Liver (tissue), 9 donors: ENCODE results near the gene CAP2. TPM values are rescaled to one million over a fixed set of nuclear protein-coding genes. Genes with fewer than 3 reads are reported as not detected.

Experiments
- DNase-seq: peaks from one replicate; pipeline ENCODE4 v3.0.0-alpha.2; 2017; ENCODE audit warnings: low spot score
- H3K27ac ChIP-seq, 2 donors: one replicate each; pipeline ENCODE4 v1.7.0; 2013; ENCODE audit warnings: inconsistent platforms in 2 of 2, low read length in 2 of 2, control low read depth in 1 of 2, low read depth in 1 of 2, mild to moderate bottlenecking in 1 of 2
- H3K27me3 ChIP-seq, 4 donors: one replicate each; pipeline versions ENCODE4 v1.6.1 to v1.7.0; 2013; ENCODE audit warnings: low read length in 3 of 4, inconsistent platforms in 1 of 4, mild to moderate bottlenecking in 1 of 4, moderate library complexity in 1 of 4; ENCODE audit not compliant: control insufficient read depth in 4 of 4, insufficient read depth in 4 of 4
- H3K36me3 ChIP-seq, 4 donors: one replicate each; pipeline versions ENCODE4 v1.6.1 to v1.7.0; 2013; ENCODE audit warnings: low read length in 3 of 4, mild to moderate bottlenecking in 3 of 4, low read depth in 1 of 4, moderate library complexity in 1 of 4; ENCODE audit not compliant: control insufficient read depth in 4 of 4, insufficient read depth in 3 of 4
- H3K4me1 ChIP-seq, 4 donors: one replicate each; pipeline versions ENCODE4 v1.6.1 to v1.7.0; 2013; ENCODE audit warnings: low read length in 3 of 4, mild to moderate bottlenecking in 3 of 4, moderate library complexity in 1 of 4; ENCODE audit not compliant: control insufficient read depth in 4 of 4, insufficient read depth in 4 of 4
- H3K4me3 ChIP-seq, 3 donors: one replicate each; pipeline versions ENCODE4 v1.6.1 to v1.7.0; 2013; ENCODE audit warnings: low read length in 3 of 3, control low read depth in 1 of 3, low read depth in 1 of 3, mild to moderate bottlenecking in 1 of 3
- H3K9ac ChIP-seq, 2 donors: one replicate each; pipeline ENCODE4 v1.7.0; 2013; ENCODE audit warnings: low read length in 2 of 2, mild to moderate bottlenecking in 2 of 2, moderate library complexity in 2 of 2, control low read depth in 1 of 2, low read depth in 1 of 2
- H3K9me3 ChIP-seq, 4 donors: one replicate each; pipeline versions ENCODE4 v1.6.1 to v1.7.0; 2013; ENCODE audit warnings: low read length in 3 of 4; ENCODE audit not compliant: control insufficient read depth in 4 of 4
- ATF3 ChIP-seq: IDR thresholded peaks from 2 replicates; pipeline ENCODE4 v1.6.1; 2016; ENCODE audit warnings: antibody characterized with exemption
- CTCF ChIP-seq: fragments of 150-350 bp; IDR thresholded peaks from 2 replicates; pipeline ENCODE4 v1.5.1; 2017; ENCODE audit warnings: improper control_type of control experiment, low read depth, low read length; ENCODE audit not compliant: missing input control
- EGR1 ChIP-seq, 2 donors: IDR thresholded peaks; 2 replicates each; pipeline ENCODE4 v1.6.1; 2016 to 2018; ENCODE audit warnings: antibody characterized with exemption in 2 of 2, low read depth in 2 of 2
- FOXA1 ChIP-seq: IDR thresholded peaks from 2 replicates; pipeline ENCODE4 v1.6.1; 2016; ENCODE audit warnings: antibody characterized with exemption
- FOXA2 ChIP-seq: IDR thresholded peaks from 2 replicates; pipeline ENCODE4 v1.6.1; 2016; ENCODE audit warnings: antibody characterized with exemption
- GABPA ChIP-seq, 2 donors: IDR thresholded peaks in 1 of 2; conservative IDR thresholded peaks in 1 of 2; 2 replicates each; pipeline ENCODE4 v1.6.1; 2016; ENCODE audit warnings: antibody characterized with exemption in 2 of 2, mild to moderate bottlenecking in 1 of 2, moderate library complexity in 1 of 2
- HNF4A ChIP-seq, 2 donors: conservative IDR thresholded peaks; 2 replicates each; pipeline ENCODE4 v1.6.1; 2016; ENCODE audit warnings: antibody characterized with exemption in 2 of 2, mild to moderate bottlenecking in 2 of 2
- HNF4G ChIP-seq: IDR thresholded peaks from 2 replicates; pipeline ENCODE4 v1.6.1; 2016; ENCODE audit warnings: antibody characterized with exemption
- JUND ChIP-seq, 2 donors: IDR thresholded peaks; 2 replicates each; pipeline ENCODE4 v1.6.1; 2016; ENCODE audit warnings: antibody characterized with exemption in 2 of 2
- MAX ChIP-seq: IDR thresholded peaks from 2 replicates; pipeline ENCODE4 v1.6.1; 2016; ENCODE audit warnings: antibody characterized with exemption
- NR2F2 ChIP-seq: IDR thresholded peaks from 2 replicates; pipeline ENCODE4 v1.6.1; 2016; ENCODE audit warnings: antibody characterized with exemption
- RAD21 ChIP-seq, 2 donors: IDR thresholded peaks; 2 replicates each; pipeline ENCODE4 v1.6.1; 2016; ENCODE audit warnings: antibody characterized with exemption in 2 of 2, mild to moderate bottlenecking in 2 of 2
- REST ChIP-seq: IDR thresholded peaks from 2 replicates; pipeline ENCODE4 v1.6.1; 2016; ENCODE audit warnings: antibody characterized with exemption, mild to moderate bottlenecking
- RXRA ChIP-seq, 2 donors: IDR thresholded peaks; 2 replicates each; pipeline ENCODE4 v1.6.1; 2017 to 2018; ENCODE audit warnings: antibody characterized with exemption in 2 of 2, mild to moderate bottlenecking in 1 of 2
- SP1 ChIP-seq: IDR thresholded peaks from 2 replicates; pipeline ENCODE4 v1.6.1; 2018; ENCODE audit warnings: antibody characterized with exemption, mild to moderate bottlenecking
- TAF1 ChIP-seq: conservative IDR thresholded peaks from 2 replicates; pipeline ENCODE4 v1.6.1; 2016; ENCODE audit warnings: antibody characterized with exemption, mild to moderate bottlenecking
- YY1 ChIP-seq: IDR thresholded peaks from 2 replicates; pipeline ENCODE4 v1.6.1; 2016; ENCODE audit warnings: antibody characterized with exemption, mild to moderate bottlenecking
- ZBTB33 ChIP-seq: IDR thresholded peaks from 2 replicates; pipeline ENCODE4 v1.6.1; 2016; ENCODE audit warnings: antibody characterized with exemption
- WGBS: extraction: QIAGEN DNeasy Blood & Tissue Kit; methylation state at CpG from one replicate; pipeline ENCODE4 v1.1.7; 2013; 5-methylcytosine and 5-hydroxymethylcytosine counted together
- polyA plus RNA-seq, 2 donors: library from polyadenylated mRNA; stranded (reverse) in 1 of 2; unstranded in 1 of 2; fragments of 200-250 nt in 1 of 2; fragments of >200 nt in 1 of 2; fragmentation: Nextera tagmentation in 1 of 2; extraction: Ambion mirVana in 1 of 2; gene quantifications; one replicate each; pipeline versions ENCODE4 v1.2.1 to v1.2.3, GENCODE V29; 2013 to 2015
- total RNA-seq, 2 donors: library from RNA; depleted of rRNA; stranded (reverse); fragments of >200 nt; gene quantifications; one replicate each; pipeline ENCODE4 v1.2.3, GENCODE V29; 2014
- donor health status: healthy.
- donor health status: healthy.
- donor health status: healthy.
- donor health status: healthy.
- donor health status: healthy.

CAP2 gene
- total and polyA plus RNA-seq, 4 donors: 1.2 to 6.4 (median 2.5) TPM

GRCh38 chr6:17491416-17492142 is 98.2 kb downstream of the CAP2 start:
- DNase-seq: no peak
- Histone ChIP-seq H3K27ac (no peak overlapping the region), H3K9me3 (no peaks in the 10 kb centered on the region), H3K36me3 (no peaks in the 10 kb centered on the region), H3K4me1 (peaks cover 0 to 8% (median 3%) of the 10 kb centered on the region in 4 donors), H3K27me3 (no peaks in the 10 kb centered on the region), H3K9ac (no peak overlapping the region), H3K4me3 (no peak overlapping the region)
- TF ChIP-seq NR2F2 (peak; percentile 86), JUND (IDR thresholded peaks at IDR 0.05) (no peak)
- 70% methylated on average over 10 of the region's 10 CpGs for WGBS

- TF ChIP-seq GABPA (IDR thresholded peaks at IDR 0.05 in 1 of 2, conservative IDR thresholded peaks at IDR 0.05 in 1 of 2) (peak in 1 of 2 donors; percentile 45), ZBTB33 (peak; percentile 61), TAF1 (peak; percentile 71), CTCF (no peak), EGR1 (IDR thresholded peaks at IDR 0.05; ENCODE audit: low read depth in 2 of 2) (peak in 1 of 2 donors; percentile 45), MAX (peak; percentile 85), YY1 (peak; percentile 72), FOXA1 (peak; percentile 45), HNF4G (peak; percentile 99), FOXA2 (no peak), ATF3 (peak; percentile 47), HNF4A (conservative IDR thresholded peaks at IDR 0.05) (peak; percentile 100), RXRA (IDR thresholded peaks at IDR 0.05) (peak; percentile 81 to 83), NR2F2 (no peak), JUND (IDR thresholded peaks at IDR 0.05) (peak in 1 of 2 donors; percentile 59), REST (peak; percentile 86), SP1 (peak; percentile 94), RAD21 (IDR thresholded peaks at IDR 0.05) (peak; percentile 53 to 56)
- H3K4me3 ChIP-seq: peak overlapping the region in 1 of 3 donors; percentile 7
- H3K4me1 ChIP-seq: peaks cover 0 to 8% (median 3%) of the 10 kb centered on the region in 4 donors
- no peak for DNase-seq
- H3K9ac ChIP-seq: no peak overlapping the region
- no peak overlapping the region for H3K27ac ChIP-seq
- 16% methylated on average over 6 of the region's 6 CpGs for WGBS
- H3K36me3 ChIP-seq: no peaks in the 10 kb centered on the region
- H3K27me3 ChIP-seq: no peaks in the 10 kb centered on the region
- no peaks in the 10 kb centered on the region for H3K9me3 ChIP-seq
These were observed 99.0 kb downstream of the CAP2 start for GRCh38 chr6:17492350-17492749.
